Tibial nerve (tissue), 4 donors: ENCODE results near the gene UBXN7.

Experiments
- EP300 ChIP-seq, 2 donors: sonication (generic); formaldehyde crosslinking; IDR thresholded peaks; one replicate each; pipeline ENCODE4 v1.6.1; 2017; ENCODE audit warnings: antibody characterized with exemption in 2 of 2, mild to moderate bottlenecking in 1 of 2
- TF ChIP-seq, protein P1 (sequence below), 5 experiments: fragments of 200-600 bp in 3 of 5; fragments of 450-650 bp in 2 of 5; sonication (generic) in 3 of 5; IDR thresholded peaks; one replicate each; pipeline ENCODE4 v1.5.1; 2016 to 2019; ENCODE audit warnings: antibody characterized with exemption in 5 of 5, mild to moderate bottlenecking in 3 of 5, moderate library complexity in 2 of 5

DNA sequence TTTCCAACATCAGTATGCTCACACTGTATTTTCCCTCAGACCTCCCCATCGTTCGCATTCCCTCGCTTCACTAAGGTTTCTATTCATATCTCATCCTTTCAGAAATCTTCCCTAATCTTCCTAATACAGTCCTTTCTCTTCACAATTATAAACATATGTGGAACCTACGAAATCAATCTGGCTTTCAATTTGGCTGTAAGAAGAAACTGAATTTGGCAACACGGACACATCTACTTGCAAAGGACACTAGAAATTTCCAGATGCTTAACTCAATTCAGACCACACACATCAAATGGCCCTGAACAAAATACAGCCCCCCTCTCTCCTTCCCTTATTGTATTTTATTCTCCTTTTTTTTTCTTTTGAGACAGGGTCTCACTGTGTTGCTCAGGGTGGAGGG, 54.9 kb downstream of the UBXN7 start:
- TF ChIP-seq, protein P1, sequence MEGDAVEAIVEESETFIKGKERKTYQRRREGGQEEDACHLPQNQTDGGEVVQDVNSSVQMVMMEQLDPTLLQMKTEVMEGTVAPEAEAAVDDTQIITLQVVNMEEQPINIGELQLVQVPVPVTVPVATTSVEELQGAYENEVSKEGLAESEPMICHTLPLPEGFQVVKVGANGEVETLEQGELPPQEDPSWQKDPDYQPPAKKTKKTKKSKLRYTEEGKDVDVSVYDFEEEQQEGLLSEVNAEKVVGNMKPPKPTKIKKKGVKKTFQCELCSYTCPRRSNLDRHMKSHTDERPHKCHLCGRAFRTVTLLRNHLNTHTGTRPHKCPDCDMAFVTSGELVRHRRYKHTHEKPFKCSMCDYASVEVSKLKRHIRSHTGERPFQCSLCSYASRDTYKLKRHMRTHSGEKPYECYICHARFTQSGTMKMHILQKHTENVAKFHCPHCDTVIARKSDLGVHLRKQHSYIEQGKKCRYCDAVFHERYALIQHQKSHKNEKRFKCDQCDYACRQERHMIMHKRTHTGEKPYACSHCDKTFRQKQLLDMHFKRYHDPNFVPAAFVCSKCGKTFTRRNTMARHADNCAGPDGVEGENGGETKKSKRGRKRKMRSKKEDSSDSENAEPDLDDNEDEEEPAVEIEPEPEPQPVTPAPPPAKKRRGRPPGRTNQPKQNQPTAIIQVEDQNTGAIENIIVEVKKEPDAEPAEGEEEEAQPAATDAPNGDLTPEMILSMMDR (IDR thresholded peaks at IDR 0.05) = no peak
- no peak for TF ChIP-seq EP300 (IDR thresholded peaks at IDR 0.05)
